Neural cell (in vitro differentiated cells): ENCODE results near the gene POU3F3. TPM values are rescaled to one million over a fixed set of nuclear protein-coding genes. Genes with fewer than 3 reads are reported as not detected.

Source experiments
- H2AFZ ChIP-seq: fragments of 200-600, 300-800 bp; sonication (generic), shearing (Covaris generic); 2 replicates; pipeline ENCODE4 v1.6.0; 2014; ENCODE audit warnings: low read depth, mild to moderate bottlenecking, antibody characterized with exemption, low read length, moderate library complexity
- H3F3A ChIP-seq: fragments of 200-600 bp; shearing (Covaris generic); 2 replicates; pipeline ENCODE4 v1.6.1; 2016; ENCODE audit warnings: mild to moderate bottlenecking, moderate library complexity, mixed read lengths, antibody characterized with exemption, low read length; ENCODE audit not compliant: insufficient read depth, poor library complexity, severe bottlenecking
- H3K27ac ChIP-seq: fragments of 200-600, 300-800 bp; sonication (generic), shearing (Covaris generic); 2 replicates; pipeline ENCODE4 v1.5.1; 2014; ENCODE audit warnings: mild to moderate bottlenecking, low read length, moderate library complexity
- H3K27me3 ChIP-seq: fragments of 300-800, 200-600 bp; sonication (generic), shearing (Covaris generic); 2 replicates; pipeline ENCODE4 v1.6.0; 2014; ENCODE audit warnings: mild to moderate bottlenecking, low read depth, low read length, moderate library complexity; ENCODE audit not compliant: insufficient read depth
- H3K36me3 ChIP-seq: fragments of 300-800, 200-600 bp; sonication (generic), shearing (Covaris generic); 2 replicates; pipeline ENCODE4 v1.5.1; 2014; ENCODE audit warnings: mild to moderate bottlenecking, antibody characterized with exemption, low read length, moderate library complexity; ENCODE audit not compliant: insufficient read depth
- H3K4me2 ChIP-seq: fragments of 300-800, 200-600 bp; sonication (generic), shearing (Covaris generic); 2 replicates; pipeline ENCODE4 v1.6.0; 2014; ENCODE audit warnings: mild to moderate bottlenecking, low read length
- H3K4me3 ChIP-seq: fragments of 300-800, 200-600 bp; sonication (generic), shearing (Covaris generic); 2 replicates; pipeline ENCODE4 v1.5.1; 2014; ENCODE audit warnings: mild to moderate bottlenecking, low read length, moderate library complexity
- H3K79me2 ChIP-seq: fragments of 200-600 bp; shearing (Covaris generic); replicated peaks from 2 replicates; pipeline ENCODE4 v1.6.0; 2014; ENCODE audit warnings: mild to moderate bottlenecking, low read length, moderate library complexity; ENCODE audit not compliant: insufficient read depth
- H3K9ac ChIP-seq: fragments of 300-800, 200-600 bp; sonication (generic), shearing (Covaris generic); 2 replicates; pipeline ENCODE4 v1.6.1; 2016; ENCODE audit warnings: mild to moderate bottlenecking, low read length, mixed read lengths
- H3K9me2 ChIP-seq: fragments of 200-600 bp; shearing (Covaris generic); 2 replicates; pipeline ENCODE4 v1.6.1; 2016; ENCODE audit warnings: mild to moderate bottlenecking, low read length, mixed read lengths; ENCODE audit not compliant: insufficient read depth
- H3K9me3 ChIP-seq: fragments of 200-600, 300-800 bp; sonication (generic), shearing (Covaris generic); 2 replicates; pipeline ENCODE4 v1.6.1; 2016; ENCODE audit warnings: mild to moderate bottlenecking, mixed run types, low read length, moderate library complexity, mixed read lengths
- H4K20me1 ChIP-seq: fragments of 200-600 bp; shearing (Covaris generic); 2 replicates; pipeline ENCODE4 v1.6.1; 2016; ENCODE audit warnings: mild to moderate bottlenecking, mixed run types; ENCODE audit not compliant: insufficient read depth
- CTCF ChIP-seq: fragments of 450-650 bp; IDR thresholded peaks from 2 replicates; pipeline ENCODE4 v1.5.1; 2014; ENCODE audit warnings: antibody characterized with exemption, mild to moderate bottlenecking, moderate library complexity; ENCODE audit not compliant: poor library complexity, severe bottlenecking
- EP300 ChIP-seq: fragments of 450-650 bp; conservative IDR thresholded peaks from 2 replicates; pipeline ENCODE4 v1.6.1; 2014; ENCODE audit warnings: antibody characterized with exemption, mild to moderate bottlenecking, moderate library complexity; ENCODE audit not compliant: poor library complexity, severe bottlenecking
- EZH2 ChIP-seq: fragments of 200-600, 300-800 bp; shearing (Covaris generic), sonication (generic); IDR thresholded peaks from 2 replicates; pipeline ENCODE4 v1.6.1; 2014; ENCODE audit warnings: antibody characterized with exemption, low read length, borderline replicate concordance, mild to moderate bottlenecking; ENCODE audit not compliant: insufficient read depth, poor library complexity, severe bottlenecking
- MXI1 ChIP-seq: fragments of 450-650 bp; conservative IDR thresholded peaks from 2 replicates; pipeline ENCODE4 v1.6.1; 2014; ENCODE audit warnings: antibody characterized with exemption, mild to moderate bottlenecking; ENCODE audit not compliant: poor library complexity, severe bottlenecking
- POLR2AphosphoS5 ChIP-seq: IDR thresholded peaks from 2 replicates; pipeline ENCODE4 v1.6.1; 2012
- RAD21 ChIP-seq: fragments of 450-650 bp; conservative IDR thresholded peaks from 2 replicates; pipeline ENCODE4 v1.6.1; 2014; ENCODE audit warnings: antibody characterized with exemption, mild to moderate bottlenecking, moderate library complexity
- SMC3 ChIP-seq: fragments of 450-650 bp; conservative IDR thresholded peaks from 2 replicates; pipeline ENCODE4 v1.6.1; 2014; ENCODE audit warnings: antibody characterized with exemption, mild to moderate bottlenecking, moderate library complexity; ENCODE audit not compliant: poor library complexity
- TAF1 ChIP-seq: IDR thresholded peaks from 2 replicates; pipeline ENCODE4 v1.6.1; 2012; ENCODE audit warnings: low read depth
- polyA plus RNA-seq: library from polyadenylated mRNA; depleted of rRNA; stranded (reverse); fragments of >200 nt; gene quantifications from 2 replicates; pipeline ENCODE4 v1.2.3, GENCODE V29; 2014
- TF ChIP-seq, protein P1 (sequence below): IDR thresholded peaks from 2 replicates; pipeline ENCODE4 v1.6.1; 2012; ENCODE audit warnings: borderline replicate concordance

Gene POU3F3
- polyA plus RNA-seq, 1 donor from 2014 or later: 69.3 TPM

GRCh38 chr2:104897515-104898184 lies 43.7 kb downstream of the POU3F3 start:
- Histone ChIP-seq H3F3A (no peaks in the 10 kb centered on the region), H3K9me2 (no peaks in the 10 kb centered on the region), H3K9me3 (no peaks in the 10 kb centered on the region), H3K27me3 (no peaks in the 10 kb centered on the region), H3K79me2 (no peaks in the 10 kb centered on the region), H3K36me3 (no peaks in the 10 kb centered on the region), H2AFZ (no peak overlapping the region), H3K27ac (no peak overlapping the region), H3K9ac (no peak overlapping the region), H3K4me2 (no peak overlapping the region), H3K4me3 (no peak overlapping the region), H4K20me1 (no peaks in the 10 kb centered on the region)
- TF ChIP-seq EZH2 (no peak), POLR2AphosphoS5 (no peak)
- TF ChIP-seq, protein P1, sequence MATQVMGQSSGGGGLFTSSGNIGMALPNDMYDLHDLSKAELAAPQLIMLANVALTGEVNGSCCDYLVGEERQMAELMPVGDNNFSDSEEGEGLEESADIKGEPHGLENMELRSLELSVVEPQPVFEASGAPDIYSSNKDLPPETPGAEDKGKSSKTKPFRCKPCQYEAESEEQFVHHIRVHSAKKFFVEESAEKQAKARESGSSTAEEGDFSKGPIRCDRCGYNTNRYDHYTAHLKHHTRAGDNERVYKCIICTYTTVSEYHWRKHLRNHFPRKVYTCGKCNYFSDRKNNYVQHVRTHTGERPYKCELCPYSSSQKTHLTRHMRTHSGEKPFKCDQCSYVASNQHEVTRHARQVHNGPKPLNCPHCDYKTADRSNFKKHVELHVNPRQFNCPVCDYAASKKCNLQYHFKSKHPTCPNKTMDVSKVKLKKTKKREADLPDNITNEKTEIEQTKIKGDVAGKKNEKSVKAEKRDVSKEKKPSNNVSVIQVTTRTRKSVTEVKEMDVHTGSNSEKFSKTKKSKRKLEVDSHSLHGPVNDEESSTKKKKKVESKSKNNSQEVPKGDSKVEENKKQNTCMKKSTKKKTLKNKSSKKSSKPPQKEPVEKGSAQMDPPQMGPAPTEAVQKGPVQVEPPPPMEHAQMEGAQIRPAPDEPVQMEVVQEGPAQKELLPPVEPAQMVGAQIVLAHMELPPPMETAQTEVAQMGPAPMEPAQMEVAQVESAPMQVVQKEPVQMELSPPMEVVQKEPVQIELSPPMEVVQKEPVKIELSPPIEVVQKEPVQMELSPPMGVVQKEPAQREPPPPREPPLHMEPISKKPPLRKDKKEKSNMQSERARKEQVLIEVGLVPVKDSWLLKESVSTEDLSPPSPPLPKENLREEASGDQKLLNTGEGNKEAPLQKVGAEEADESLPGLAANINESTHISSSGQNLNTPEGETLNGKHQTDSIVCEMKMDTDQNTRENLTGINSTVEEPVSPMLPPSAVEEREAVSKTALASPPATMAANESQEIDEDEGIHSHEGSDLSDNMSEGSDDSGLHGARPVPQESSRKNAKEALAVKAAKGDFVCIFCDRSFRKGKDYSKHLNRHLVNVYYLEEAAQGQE: no peak

DNA sequence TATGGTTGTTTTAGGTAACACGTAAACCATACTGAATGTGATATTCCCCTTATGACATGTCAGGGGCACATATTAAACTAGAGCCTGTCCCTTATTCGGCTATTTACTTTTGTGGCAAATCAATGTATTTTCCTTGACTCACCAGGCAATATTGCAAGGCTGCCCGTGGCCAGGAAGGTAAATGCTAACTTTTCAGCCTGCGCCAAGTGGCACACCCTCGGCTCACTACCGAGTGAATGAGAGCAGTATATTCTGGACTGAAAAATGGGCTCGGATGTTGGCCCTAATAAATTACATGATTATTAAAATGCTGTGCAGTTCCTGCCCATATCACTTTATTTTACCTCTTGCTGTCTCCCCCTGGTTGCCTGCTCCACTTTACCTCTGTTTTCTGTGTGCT lies 46.7 kb downstream of the POU3F3 start:
- TF ChIP-seq TAF1: no peak
- TF ChIP-seq POLR2AphosphoS5: no peak
- TF ChIP-seq EP300: no peak
- TF ChIP-seq RAD21: no peak
- TF ChIP-seq, protein P1: no peak
- TF ChIP-seq SMC3: no peak
- TF ChIP-seq MXI1: no peak
- TF ChIP-seq EZH2: no peak
- no peak for TF ChIP-seq CTCF
- Histone ChIP-seq H3K9me3 (no peaks in the 10 kb centered on the region), H3F3A (no peaks in the 10 kb centered on the region), H3K9me2 (no peaks in the 10 kb centered on the region), H4K20me1 (no peaks in the 10 kb centered on the region), H2AFZ (no peak overlapping the region), H3K36me3 (no peaks in the 10 kb centered on the region), H3K27me3 (no peaks in the 10 kb centered on the region), H3K4me3 (no peak overlapping the region), H3K9ac (no peak overlapping the region), H3K4me2 (no peak overlapping the region), H3K79me2 (no peaks in the 10 kb centered on the region), H3K27ac (peak overlapping the region; percentile 7)
